MV-4-11 (cell line): ENCODE results near the gene LRRC28.
"Not testable (repeated sequence)": the region's sequence is repeated elsewhere in the genome, so short reads cannot be mapped to it uniquely, and the experiment has no call there.

Source experiments
- DNase-seq: peaks from one replicate; lab custom pipeline; 2025; lab: John Stamatoyannopoulos, UW

Gene LRRC28

GRCh38 chr15:99396375-99396774, 145.1 kb downstream of the LRRC28 start:
- no peak for DNase-seq

DNA sequence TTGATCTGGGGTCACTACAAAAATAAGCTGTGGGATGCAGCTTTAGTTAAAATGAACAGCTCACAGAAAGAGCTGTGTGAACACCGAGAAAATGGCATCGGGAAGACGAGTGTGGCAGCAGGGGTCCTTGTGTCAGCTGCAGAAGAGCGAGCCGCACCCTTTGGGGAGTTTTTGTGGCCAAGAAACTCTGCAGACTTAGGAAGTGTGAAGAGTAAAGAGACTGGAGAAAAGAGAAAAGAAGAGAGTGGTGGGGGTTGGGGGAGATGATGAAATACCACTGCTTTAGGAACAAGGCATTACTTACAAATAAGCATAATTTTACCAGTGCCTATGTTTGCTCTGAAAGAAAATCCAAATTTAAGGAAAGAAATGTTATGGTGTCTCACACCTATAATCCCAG, 147.8 kb downstream of the LRRC28 start:
- peak; percentile 53 for DNase-seq

- no peak for DNase-seq
Measured at GRCh38 chr15:99399618-99400017, 148.3 kb downstream of the LRRC28 start.

- DNase-seq, result not testable (repeated sequence)
Measured at GRCh38 chr15:99401216-99401615, 149.9 kb downstream of the LRRC28 start.

- DNase-seq, result no peak
Measured at GRCh38 chr15:99402014-99402729, 150.9 kb downstream of the LRRC28 start.

- peak; percentile 36 for DNase-seq
Measured at GRCh38 chr15:99403597-99403996, 152.3 kb downstream of the LRRC28 start.

- DNase-seq, result no peak
Measured at GRCh38 chr15:99404454-99404853, 153.2 kb downstream of the LRRC28 start.

- no peak for DNase-seq
Measured at GRCh38 chr15:99406120-99406519, 154.8 kb downstream of the LRRC28 start.

GRCh38 chr15:99406716-99407487, 155.6 kb downstream of the LRRC28 start:
- no peak for DNase-seq

DNA sequence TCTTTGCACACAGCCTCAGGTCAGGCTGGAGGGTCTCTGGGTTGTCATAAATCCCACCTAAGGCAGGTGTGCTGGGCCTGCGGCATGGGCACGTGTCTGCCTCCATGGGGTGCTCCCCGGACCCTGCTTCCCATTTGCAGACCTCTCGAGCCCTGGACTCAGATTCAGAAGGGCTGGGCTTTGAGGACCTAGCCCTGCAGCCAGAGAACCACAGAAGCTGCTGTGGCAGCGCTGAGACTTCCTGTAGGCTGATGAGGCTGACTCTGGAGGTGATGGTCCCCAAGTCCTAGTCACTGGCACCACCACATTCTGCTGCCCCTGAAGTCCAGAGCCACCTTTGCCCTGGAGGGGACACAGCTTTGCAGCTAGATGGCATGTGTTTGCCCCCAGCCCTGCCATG, 156.4 kb downstream of the LRRC28 start:
- no peak for DNase-seq

DNA sequence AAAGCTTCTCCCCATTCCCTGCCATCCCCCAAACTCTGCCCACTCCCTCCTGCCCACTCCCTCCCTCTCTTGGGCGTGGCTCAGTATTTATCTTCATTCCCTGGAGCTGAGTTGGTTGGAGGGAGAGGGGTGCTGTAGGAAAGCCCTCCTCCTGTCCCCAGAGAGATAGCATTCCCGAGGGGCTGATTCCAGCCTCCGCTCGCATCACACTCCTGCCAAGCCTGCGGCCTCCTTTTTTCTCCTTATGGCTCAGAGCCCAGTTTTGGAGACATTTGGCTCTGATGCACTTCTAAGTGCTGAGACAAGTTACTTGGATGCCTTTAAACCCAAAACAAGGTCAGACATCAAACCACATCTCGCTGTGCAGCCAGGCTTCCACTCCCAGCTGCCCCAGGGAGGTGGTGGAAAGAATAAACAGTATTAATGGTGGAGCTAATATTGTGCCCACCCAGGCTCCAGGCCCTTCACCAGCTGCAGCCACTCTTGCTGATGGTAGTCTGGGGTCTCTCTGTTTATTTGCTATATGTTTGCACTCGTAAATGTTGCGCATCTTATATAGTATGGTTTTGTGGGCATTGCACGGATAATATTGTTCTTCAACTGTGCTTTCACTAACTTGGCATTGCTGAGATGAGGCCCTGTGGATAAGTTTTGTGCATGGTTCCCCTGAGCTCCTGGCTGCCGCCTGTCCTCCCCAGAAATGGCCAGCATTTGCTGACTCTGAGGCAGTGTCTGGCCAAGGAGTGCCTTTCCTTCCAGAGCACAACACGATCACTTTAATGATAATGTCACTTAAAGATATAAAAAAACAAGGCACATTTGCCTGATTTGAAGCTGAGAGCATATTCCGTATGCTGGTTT, 157.2 kb downstream of the LRRC28 start:
- DNase-seq, result no peak

DNA sequence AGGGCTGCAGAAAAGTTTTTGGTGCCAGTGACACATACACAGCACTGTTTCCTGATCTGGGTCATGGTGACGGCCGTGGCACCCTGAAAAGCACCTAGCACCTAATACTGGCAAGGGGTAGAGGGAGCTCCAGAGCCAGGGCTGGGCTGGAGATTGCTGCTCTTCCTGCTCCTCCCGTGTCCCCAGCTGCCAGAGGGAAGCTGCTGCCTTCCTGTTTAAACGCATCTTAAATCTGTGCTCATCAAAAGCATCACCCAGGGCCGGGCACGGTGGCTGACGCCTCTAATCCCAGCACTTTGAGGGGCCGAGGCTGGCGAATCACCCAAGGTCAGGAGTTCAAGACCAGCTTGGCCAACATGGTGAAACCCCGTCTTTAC, 157.8 kb downstream of the LRRC28 start:
- peak; percentile 38 for DNase-seq

GRCh38 chr15:99409560-99409959, 158.3 kb downstream of the LRRC28 start:
- no peak for DNase-seq

GRCh38 chr15:99410477-99410876, 159.2 kb downstream of the LRRC28 start:
- DNase-seq, result no peak

GRCh38 chr15:99411234-99411633, 160.0 kb downstream of the LRRC28 start:
- no peak for DNase-seq

DNA sequence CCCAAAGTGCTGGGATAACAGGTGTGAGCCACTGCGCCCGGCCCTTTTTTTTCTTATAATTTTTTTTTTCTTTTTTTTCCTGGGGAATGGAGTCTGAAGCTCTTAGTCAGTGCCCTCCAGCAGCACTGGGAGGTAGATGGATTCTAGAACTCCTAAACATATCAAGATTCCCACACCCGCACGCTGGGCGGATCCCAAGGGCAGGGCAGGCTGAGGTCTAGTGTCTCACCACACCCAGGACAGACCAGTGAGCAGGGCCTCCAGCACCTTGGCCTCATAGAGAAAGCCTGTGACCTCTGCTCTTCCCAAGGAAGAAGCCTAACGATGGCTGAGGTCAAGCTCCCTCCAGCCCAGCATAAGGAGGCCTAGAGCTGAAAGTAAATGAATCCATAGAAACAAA, 160.8 kb downstream of the LRRC28 start:
- no peak for DNase-seq

DNA sequence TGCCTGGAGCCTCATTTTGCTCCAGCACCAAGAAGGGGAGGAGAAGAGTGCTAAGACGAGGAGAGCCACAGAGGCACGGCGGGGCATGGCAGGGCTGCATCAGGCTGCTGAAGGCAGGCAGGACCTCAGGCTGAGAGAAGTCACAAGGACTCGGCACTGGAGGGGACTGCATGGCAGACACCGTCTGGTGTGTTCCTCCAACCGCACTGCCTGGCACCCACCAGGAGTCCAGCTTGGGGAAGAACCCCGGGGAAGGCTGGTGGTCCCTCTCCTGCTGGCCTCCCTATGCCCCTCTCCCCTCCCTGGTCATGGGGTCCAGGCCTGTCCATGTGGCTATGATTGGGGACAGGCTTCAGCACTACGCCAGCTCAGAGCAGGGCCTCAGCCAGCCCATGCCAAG, 161.3 kb downstream of the LRRC28 start:
- no peak for DNase-seq

DNA sequence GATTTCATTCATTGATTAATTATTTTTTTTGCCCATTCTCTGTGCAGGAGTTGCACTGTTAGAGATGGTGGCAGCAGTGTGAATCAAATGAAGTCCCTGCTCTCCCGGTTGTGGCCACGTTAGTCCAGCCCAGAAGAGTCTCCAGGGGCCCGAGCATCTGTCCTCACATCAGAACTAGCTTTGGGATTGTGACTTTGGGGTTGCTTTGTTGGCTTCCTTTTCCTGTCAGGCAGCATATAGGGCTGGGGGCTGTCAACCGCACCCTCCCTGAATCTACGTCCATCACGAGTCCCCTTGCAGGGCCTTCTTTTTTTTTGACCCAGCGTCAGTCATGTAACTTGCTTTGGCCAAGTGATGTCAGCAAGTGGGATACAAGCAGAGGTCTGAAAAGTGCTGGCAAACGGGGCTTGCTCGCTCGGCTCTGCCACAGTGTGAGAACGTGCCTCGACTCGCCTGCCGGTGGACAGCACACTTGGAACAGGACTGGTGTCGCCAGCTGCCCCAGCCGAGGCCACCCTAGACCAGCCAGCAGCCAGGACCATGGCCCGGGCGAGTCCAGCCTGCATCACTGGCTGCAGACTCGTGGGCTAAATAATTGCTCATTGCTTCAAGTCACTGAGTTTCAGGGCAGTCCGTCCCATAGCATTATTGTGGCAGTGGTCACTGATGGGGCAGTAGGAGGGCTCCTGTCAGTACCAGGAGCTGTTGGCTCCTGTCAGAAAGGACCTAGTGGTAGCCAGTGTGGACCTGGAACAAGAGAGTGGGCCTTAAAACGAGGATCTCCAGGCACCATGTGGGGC, 162.9 kb downstream of the LRRC28 start:
- no peak for DNase-seq

DNA sequence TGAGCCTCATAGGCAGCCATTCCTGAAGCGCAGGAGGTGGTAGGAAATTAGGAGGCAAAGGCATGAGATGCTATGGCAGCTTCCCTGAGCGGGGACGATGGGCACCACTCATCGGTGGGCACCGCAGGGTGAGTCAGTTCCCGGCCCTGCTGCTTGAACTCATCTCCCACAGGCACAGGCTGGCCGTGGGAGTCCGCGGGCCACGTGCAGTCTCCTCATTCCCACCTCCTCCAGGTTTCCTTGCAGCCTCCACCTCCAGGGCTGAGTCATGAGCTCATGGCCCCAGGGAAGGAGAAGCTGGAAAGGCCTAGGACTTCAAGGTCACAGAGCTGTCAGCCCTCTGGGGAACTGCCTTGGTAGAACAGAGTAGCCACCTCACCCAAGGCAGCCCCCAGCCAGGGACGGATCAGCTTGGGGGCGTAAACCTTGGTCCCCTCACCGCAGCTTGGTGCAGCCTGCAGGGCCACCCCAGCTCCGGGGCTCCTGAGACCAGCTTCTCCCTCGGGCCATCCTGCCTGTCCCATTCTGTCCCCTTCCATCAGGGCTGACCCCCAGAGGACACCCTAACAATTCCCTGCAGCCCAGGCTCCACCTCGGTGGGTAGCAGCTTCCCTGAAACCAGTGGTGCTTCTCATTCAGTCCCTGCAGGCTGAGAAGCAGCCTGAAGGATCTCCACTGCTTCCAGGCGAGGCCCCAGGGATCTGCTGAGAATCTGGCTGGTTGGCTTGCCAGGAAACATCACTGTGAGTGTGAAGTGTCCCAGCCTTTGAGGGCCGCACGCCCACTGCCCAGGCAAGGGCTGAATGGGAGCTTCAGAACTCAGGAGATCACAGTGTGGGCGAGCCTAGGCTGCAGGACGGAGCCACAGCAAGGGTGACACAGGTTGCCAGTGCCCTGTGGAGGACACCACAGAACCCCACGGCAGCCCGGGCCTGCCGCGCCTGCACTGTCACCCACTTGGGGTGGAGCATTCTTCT, 163.8 kb downstream of the LRRC28 start:
- no peak for DNase-seq
